Activated T-cell treated with anti-CD3 and anti-CD28 coated beads for 24 hours (primary cell): ENCODE results near the gene SDK1.

Experiments used
- DNase-seq: peaks from one replicate; pipeline ENCODE4 v3.0.0-alpha.2; 2020; ENCODE audit warnings: low read depth

The SDK1 gene

DNA sequence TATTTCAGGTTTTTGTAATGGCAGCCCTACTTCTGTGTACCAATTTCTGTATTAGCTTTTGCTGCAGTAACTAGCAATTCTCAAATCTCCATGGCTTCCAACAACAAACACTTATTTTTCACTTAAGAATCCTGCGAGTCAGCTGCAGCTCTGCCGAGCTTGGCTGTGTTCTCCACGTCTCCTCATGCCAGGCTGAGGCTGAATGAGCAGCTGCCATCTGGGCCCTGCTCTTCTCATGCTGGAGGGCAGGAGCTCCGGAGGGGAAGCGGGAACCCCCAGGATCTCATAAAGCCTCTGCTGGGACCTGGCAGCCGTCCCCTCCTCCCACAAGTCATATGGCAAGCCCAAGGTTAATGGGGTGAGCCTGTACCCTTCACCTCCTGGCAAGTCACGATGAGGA is 591.1 kb downstream of the SDK1 start:
- DNase-seq, result no peak

DNA sequence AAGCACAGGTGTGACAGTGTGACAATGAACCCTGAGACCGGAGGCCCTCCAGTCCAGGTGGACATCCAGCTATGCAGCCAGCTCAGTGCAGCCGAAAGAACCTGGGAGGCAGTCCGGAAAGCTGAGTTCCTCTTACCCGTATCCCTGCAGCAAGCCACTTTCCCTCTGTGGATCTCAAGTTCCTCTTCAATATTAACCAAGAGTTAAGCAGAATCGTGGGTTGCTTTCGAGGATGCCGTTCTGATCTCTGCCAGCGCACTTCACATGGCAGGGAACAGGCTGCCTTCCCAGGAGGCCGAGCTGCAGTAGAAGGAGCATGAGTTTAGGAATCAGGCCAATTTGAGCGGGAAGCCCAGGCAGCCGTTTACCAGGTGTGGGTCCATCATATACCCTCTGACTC is 591.6 kb downstream of the SDK1 start:
- DNase-seq, result no peak

DNA sequence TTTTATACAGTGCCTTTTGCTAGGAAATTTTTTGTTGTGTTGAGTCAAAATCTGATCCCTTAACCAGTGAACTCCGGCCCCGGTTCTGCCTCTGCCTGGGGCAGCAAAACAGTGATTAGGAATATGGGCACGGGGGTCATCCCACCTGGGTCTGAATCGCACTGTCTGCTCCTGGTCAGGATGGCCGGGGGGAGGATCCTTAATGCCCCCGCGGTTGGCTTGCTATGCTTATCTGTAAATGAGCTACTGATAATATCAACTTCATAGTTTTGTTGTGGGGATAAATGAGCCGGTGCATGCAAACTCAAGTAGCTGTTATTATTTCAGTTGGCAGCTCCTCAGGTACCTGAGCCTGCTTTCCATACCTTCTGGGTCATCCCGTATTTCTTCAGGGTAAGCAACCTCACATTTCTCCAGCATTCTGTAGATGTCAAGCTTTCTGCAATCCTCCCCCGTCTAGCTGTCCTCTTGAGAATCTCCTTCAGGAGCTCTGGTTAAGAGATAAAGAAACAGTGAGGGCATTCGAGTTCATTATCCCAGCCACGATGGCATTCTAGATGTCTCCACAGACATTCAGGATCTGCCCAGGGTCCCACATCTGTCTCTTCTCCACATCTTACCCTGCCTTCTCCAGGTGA is 592.2 kb downstream of the SDK1 start:
- DNase-seq, result no peak

DNA sequence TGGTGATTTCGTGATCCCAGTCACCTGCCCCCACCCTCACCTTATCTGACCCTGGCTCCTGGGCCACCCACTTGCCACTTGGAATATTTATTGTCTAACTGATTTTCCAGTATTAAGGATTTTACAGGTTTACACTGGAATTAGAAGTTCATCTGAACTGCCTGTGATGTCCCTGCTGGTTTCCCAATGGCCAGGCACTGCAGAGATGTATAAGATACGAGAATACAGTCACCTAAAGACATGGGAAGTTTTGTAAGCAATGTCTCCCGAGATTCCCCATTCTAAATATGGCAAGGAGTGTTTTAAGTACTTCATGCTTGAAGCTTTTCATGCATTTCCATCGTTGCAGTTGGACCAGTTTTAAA is 592.7 kb downstream of the SDK1 start:
- DNase-seq, result no peak

DNA sequence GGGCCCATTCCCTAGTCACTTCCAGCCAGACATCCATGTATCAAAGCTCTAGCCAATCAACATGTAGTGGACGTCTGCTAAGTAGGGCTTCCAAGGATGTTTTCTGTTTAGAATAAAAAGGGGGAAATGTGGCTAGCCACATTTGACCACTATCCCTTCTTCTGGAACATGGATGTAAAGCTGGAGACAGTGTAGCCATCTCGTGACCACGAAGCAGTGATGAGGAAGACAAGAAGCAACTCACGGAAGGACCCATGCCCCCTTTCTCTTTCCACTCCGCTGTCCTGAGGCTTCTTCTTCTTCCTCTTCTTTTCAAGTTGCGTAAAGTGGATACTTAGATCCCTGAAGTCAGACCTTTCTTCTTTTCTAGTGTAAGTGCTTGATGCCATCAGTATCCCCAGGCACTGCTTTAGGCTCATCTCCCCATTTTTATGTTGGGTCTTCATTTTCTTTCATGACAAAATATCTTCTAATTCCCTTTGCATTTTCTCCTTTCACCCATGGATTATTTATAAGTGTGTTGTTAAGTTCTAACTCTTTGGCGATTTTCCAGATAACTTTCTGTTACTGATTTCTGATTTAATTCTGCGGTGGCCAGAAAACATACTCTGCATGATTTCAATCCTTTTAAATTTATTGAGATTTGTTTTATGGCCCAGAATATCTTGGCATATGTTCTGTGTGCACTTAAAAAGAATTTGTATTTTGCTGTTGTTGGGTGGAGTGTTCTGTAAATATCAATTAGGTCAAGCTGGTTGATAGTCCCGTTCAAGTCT is 594.5 kb downstream of the SDK1 start:
- DNase-seq, result no peak

DNA sequence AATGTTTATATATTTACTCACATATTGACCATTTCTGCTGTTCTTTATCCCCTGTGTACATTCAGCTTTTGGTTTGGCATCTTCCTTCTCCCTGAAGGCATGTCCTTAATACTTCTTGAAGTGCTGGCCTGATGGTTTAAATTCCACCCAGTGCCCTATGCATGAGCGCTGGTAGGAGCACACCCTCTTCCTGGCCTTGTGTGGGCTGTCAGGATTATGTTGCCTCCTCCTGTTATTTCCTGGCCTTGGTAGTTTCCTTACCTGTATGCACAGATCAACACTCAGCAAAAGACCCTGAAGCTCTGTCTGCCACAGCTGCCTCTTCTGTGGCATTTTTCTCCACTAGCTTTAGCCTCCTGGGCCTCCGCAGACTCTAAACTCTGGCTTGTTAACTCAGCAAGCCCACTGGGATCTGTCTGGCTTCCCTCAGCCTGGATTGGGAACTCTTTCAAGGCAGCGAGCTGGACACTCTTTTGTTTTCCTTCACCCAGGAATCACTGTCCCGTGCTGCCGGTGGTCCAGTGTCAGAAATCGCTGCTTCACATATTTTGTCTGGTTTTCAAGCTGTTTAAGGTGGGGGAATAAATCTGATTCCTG is 595.2 kb downstream of the SDK1 start:
- no peak for DNase-seq

DNA sequence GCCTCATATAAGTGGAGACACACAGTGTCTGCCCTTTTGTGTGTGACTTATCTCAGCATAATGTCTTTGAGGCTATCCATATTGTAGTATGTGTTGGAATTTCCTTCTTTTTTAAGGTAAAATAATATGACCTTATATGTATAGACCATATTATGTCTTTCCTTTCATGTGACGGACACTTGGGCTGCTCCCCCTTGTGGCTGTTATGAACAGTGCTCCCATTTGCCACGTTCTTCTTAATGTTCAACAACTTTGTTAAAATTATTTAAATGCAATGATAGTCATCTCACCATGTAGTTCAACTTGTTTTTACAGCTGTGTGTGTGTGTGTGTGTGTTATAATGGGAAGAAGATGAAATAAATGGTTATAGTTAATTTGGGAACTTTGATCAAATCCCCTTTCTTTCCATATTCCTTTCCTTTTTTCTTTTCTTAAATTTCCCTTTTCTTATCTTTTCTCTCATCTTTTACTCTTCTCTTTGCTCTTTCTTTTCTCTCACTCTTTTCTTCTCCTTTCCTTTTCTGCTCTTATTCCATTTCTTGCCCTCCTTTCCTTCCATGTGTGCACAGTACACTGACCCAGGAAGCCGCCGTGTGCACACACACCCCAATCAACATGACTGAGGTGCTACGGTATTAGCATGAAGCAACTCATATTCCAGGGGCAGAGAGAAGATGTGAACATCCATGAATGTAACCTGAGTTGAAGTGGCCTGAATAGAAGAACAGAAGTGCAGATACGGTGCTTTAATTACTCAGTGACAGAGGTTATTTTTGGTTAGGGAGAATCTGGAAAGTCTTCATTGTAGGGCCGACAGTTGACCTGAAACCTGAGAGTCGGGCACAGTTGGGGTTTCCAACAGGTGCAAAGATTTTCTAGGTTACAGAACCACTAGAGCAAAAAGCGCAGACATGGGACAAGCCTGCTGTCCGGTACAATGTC is 596.6 kb downstream of the SDK1 start:
- DNase-seq, result peak; percentile 17

DNA sequence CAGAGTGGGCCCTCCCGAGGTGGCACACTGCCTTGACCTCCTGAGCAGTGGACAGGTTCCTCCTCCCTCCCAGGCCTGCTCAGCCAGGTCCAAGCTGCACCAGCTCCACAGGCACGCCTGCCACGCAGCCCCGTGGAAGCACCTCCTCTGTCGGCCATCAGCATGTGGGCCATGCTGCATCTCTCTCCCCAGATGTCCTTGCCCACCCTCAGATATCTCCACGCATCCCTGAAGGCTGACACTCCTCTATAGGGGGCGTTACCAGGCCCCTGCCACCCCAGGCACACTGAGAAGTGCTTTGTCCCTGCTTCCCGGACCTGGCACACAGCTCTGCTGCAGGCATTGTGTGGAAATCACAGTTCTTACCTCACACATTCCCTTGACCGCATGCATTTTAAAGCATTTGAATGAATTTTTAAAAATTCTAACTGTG is 598.5 kb downstream of the SDK1 start:
- DNase-seq, result no peak

DNA sequence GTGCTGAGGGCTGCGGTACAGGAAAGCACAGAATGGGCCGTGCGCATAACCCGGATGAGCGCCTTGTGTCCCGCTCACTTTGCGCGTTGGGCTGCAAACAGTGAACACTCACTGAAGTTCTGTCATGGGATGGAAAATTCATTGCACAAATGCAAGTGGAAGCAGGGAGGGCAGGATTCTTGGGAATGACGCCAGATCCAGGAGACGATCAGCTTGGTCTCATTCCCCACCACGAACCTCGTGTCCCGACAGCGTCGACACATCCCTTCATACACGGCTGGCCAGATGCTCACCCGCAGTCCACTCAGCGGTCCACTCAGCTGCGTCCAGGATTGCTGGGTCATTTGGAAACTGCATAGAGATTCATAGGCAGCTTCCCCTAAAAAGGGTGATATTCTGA is 607.1 kb downstream of the SDK1 start:
- DNase-seq, result no peak

DNA sequence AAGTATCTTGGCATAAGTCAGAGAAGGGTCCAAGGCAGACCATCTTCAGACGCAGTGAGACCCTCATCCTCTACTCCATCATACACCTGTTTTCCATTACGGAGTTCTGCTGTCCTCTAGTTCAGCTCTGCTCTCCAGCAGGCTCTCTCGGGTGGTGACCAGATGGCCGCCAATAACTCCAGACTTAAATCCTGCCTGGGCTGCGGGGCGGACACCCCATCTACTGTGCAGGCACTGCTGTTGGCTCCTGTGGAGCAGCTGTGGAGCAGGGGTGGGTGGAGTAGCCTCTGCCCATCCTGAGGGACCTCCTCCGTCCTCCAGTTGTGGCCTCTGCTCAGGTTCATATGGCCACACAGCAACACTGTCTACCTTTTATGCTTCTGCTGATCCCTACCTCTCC is 608.1 kb downstream of the SDK1 start:
- DNase-seq, result no peak

DNA sequence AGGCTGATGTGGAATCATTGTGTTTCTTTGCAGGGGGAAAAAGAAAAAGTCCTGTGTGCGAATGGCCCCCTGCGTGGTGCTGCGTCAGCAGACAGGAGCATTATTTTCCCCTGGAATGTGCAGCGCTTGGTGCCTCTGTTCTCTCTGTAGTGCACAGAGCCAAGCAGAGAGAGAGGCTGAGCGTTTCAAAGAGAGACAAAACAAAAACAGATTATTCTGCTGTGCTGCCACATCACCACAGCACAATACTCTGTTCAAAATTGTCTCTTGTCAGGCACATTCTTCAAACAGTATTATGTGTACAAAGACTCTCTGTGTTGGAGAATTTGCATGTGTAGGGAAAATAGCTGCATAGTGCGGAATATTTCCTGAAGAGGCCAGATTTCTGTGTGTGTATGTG is 609.0 kb downstream of the SDK1 start:
- DNase-seq, result no peak

DNA sequence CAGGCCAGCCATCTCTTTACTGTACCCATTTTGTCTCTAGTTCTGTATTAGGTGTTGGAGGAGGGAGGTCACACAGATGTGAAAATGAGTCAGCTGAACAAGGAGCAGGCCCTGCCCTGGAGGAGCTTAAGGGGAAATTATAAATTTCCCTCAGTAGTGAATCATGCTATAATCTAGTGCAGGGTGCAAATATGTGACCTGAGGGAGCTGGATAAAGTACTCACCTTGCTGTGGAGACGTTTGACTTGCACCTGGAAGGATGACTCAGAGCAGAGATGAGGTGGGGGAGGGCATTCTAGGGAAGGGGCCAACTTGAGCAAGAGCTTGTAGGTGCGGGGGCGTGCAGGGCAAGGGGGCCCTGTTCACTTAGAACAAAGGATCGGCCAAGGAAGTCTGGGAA is 610.6 kb downstream of the SDK1 start:
- DNase-seq, result no peak

DNA sequence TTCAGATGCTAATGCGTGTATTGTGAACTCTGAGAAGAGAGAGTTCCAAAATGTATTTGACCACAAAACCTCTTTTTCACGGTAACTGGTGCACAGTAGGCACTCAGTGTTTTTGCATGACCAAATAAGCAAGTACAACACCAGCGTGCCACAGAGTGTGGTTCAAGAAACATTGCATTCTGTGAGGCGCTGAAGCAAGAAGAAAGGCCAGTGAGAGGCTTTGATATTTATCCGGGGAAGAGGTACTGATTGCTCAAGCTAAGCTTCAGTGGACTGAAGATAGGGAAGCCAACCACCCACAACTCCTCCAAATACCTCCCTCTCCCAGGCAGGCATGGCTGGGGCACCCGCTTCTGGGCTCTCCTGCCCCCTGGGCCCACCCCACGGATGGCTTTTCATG is 611.2 kb downstream of the SDK1 start:
- DNase-seq, result no peak

DNA sequence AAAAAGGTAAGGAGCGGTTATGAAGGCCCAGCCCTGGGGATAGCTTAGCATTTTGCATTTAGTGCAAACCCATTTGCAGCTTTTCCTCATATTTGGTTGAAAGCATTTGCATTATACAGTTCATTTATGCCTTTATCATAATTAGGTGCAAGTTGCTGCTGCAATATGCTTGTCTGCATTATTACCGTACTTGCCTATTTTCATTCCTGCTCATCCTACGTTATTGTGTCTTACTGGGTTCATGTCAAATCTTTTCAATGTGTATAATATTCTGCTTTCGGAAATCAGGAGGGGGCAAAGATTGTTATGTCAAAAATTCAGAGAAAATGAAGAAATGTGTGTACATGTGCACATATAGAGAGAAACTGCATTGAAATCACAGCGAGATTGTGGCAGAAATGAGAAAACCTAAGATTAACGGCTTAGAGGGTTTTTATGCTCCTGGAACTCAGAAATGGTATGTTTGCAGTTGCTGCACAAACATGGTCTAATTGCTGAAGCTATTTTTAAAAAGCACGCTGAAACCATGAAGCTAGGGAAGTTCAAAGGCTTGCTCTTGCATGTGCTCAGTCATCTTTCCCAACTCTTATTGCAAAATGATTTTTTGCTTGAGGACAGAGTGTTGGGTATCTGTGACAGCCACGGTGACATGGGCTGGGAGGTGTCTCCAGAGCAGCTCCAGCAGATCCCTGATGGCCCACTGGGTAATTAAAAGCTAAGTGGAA is 613.2 kb downstream of the SDK1 start:
- no peak for DNase-seq

DNA sequence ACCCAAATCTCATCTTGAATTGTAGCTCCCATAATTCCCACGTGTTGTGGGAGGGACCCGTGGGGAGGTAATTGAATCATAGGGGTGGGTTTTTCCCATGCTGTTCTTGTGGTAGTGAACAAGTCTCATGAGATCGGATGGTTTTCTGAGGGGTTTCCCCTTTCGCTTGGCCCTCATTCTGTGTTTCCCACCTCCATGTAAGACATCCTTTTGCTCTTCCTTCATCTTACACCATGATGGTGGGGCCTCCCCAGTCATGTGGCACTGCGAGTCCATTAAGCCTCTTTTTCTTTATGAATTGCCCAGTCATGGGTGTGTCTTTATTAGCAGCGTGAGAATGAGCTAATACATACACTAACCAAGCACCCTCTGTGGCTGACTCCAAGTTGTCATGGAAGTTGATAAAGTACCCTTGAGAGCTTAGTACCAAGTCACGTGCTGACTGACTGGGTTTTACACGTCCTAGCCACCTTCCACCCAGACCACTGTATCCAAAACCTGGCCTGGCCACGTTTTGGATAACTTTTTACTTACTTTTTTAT is 614.4 kb downstream of the SDK1 start:
- DNase-seq, result no peak

DNA sequence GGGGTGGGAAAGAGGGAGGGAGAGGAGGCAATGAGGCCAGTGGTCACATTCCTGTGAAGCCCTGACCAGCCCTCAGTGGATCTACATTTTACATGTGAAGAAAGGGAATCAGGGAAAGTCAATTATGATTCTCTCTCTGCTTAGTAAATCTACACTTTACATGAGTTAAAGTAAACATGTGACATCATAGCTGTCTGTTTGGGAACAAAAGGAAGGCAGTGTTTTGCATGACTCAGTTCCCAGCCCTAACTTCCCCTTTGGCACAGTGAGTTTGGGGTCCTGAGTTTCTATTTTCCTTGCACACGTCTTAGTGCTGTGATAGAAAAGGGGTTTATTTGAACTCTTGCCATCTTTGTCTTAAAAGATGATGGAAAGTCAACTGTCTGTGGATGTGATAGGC is 615.1 kb downstream of the SDK1 start:
- DNase-seq, result no peak

DNA sequence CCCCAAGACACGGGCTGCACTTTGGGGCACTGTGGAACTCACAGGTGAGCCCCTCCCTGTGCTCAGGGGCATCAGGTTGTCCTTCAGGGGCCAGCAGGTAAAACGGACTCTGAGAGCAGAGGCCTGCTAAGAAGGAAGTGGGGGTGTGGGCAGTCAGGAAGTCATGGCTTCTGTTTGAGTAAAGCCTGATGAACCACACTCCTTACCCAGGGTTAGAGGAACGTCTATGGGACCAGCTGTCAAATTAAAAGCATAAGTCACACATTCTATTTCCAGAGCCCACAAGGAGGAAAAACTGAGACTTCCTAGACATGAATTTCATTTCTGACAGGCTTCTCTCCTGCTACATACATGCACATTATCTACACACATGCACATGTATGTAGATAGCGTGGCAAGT is 616.4 kb downstream of the SDK1 start:
- DNase-seq, result no peak

DNA sequence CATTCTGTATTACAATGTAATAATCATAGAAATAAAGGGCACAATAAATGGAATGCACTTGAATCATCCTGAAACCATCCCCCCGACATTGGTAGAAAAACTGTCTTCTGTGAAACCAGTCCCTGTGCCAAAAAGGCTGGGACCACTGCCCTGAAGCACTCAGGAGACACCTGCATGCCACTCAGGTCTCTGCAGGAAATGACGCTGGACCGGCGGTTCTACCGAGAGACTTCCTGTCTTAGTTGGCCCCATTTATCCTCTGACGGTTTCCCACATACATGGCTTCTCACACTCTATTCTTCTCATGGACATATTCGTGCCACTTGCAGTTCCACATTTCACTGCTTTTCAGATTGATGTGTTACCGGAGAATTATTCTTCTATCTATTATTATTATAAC is 617.5 kb downstream of the SDK1 start:
- DNase-seq, result no peak

DNA sequence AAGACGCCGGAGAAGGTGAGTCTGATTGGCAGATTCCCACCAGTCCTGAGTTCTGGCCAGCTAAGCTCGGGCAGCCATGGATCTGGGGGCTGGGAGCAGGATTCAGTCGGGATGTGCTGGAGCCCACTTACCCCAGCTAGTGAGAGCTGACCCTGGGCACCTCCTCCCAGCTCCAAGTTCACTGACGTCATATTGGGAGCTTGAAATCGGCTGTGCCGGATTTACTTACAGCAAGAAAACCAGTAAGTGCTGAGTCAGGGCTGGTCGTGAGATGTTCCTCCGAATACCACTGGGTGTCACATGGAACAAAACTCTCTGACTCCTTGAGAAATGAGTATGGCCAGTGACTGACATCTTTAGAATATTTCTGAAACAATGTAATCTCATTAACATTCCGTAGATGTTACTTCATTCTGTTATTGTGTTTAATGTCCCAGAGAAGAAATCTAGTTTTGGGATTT is 621.2 kb downstream of the SDK1 start:
- DNase-seq, result no peak

DNA sequence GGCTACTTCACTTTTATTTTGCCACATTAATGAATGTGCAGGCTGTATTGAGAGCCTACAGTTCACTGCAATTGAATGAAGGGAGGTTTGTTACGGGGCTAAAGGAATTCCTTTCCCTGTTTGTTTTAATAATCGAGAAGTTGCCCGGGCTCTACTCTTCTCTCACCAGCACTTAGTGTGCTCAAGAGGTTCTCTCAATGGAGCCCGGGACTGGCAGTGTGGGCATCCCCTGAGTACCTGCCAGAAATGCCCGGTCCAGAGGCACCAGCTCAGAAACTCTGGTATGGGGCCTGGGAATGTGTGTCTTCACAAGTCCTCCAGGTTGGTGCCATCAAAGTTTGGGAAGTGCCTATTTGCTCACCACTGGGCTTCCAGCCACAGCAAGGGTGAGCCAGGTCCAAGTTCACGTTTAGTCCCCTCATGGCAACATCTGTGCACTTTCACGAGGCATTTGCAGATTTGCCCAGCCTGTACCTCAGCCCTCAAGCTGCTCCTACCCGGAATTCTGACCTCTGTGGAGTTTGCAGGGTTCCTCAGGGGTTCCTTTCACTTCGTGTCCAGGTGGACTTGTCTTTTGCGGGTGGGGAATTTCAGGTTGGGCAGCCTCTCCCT is 622.4 kb downstream of the SDK1 start:
- DNase-seq, result no peak

DNA sequence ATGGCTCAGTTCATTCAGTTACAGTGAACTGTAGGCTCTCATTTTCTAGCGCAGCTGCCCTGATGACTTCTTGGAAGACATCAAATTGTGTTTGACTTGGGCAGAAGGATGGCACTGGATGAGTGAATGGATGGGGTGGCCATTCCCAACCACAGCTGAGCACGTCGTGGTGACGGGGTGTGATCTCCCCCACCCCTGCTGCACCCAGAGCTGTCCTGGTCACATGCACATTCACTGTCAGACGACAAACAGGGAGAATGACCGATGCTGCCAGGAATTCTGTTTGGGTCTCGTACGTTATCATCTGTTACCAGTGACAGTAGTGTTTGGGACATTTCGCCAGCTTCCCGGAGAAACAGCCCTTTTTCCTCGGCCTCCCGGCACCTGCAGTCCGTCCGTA is 623.2 kb downstream of the SDK1 start:
- no peak for DNase-seq
